ENCODE data around the gene RDX. TPM values are rescaled to one million over a fixed set of nuclear protein-coding genes. Genes with fewer than 3 reads are reported as not detected.

Gene RDX
- total RNA-seq, 4 donors from 2014 or later = 35.3 to 62.9 (median 51.7) TPM

DNA sequence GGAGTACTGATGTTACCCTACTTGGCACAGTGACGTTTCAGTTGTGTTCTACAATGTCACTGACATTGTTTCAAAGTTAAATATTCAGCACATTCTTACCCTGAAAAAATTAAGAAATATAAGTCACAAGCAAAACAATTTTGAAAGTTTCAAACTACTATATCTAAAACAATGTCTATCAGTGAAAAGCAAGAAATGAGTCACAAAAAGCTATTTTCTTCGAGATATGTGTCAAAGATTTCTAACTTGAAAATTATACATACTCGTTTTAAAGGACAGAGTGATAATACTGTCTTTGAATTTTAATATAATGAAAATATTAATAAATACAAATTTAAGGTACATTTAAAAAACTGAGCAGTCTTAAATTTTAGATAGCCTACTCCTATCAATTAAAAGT is 42.9 kb downstream of the RDX start:
- H3K4me1 ChIP-seq = peaks cover 0 to 11% (median 8%) of the 10 kb centered on the region in 3 donors
- no peak for DNase-seq
- peaks cover 0 to 79% (median 0%) of the 10 kb centered on the region in 3 donors for H3K36me3 ChIP-seq
- H3K4me3 ChIP-seq = no peak overlapping the region
- no peaks in the 10 kb centered on the region for H3K9me3 ChIP-seq
- 67 to 72% methylated on average over 3 of the region's 3 CpGs for WGBS, 2 donors
- TF ChIP-seq POLR2A (IDR thresholded peaks at IDR 0.05) = no peak
- TF ChIP-seq, protein P1, sequence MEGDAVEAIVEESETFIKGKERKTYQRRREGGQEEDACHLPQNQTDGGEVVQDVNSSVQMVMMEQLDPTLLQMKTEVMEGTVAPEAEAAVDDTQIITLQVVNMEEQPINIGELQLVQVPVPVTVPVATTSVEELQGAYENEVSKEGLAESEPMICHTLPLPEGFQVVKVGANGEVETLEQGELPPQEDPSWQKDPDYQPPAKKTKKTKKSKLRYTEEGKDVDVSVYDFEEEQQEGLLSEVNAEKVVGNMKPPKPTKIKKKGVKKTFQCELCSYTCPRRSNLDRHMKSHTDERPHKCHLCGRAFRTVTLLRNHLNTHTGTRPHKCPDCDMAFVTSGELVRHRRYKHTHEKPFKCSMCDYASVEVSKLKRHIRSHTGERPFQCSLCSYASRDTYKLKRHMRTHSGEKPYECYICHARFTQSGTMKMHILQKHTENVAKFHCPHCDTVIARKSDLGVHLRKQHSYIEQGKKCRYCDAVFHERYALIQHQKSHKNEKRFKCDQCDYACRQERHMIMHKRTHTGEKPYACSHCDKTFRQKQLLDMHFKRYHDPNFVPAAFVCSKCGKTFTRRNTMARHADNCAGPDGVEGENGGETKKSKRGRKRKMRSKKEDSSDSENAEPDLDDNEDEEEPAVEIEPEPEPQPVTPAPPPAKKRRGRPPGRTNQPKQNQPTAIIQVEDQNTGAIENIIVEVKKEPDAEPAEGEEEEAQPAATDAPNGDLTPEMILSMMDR (IDR thresholded peaks at IDR 0.05) = no peak
- intact Hi-C loops (cut with DNase I) = no loop called here
- no peak overlapping the region for H3K27ac ChIP-seq
- H3K27me3 ChIP-seq = no peaks in the 10 kb centered on the region

DNA sequence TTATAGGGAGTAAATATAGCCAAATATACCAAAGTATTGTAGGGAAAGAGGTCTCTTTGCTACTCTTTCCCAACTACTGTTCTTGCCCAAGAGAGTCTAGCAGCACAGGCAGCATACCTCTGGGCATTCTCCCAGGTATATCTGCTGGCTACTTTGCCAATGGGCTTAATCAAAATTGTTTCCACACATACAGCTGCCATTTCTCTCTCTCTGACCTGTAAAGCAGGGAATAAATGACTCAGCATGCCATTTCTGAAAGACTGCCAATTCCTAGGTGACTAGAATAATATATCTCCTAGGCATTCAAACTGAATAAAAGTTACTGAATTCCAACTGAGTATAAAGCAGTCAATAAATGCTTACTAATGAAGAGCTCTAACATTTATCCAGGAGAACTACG is 44.6 kb downstream of the RDX start:
- DNase-seq = no peak
- Histone ChIP-seq H3K4me3 (no peak overlapping the region), H3K27me3 (no peaks in the 10 kb centered on the region), H3K27ac (no peak overlapping the region), H3K4me1 (peaks cover 0 to 11% (median 8%) of the 10 kb centered on the region in 3 donors), H3K9me3 (no peaks in the 10 kb centered on the region), H3K36me3 (peaks cover 0 to 84% (median 0%) of the 10 kb centered on the region in 3 donors)
- 36 to 57% methylated on average over 1 of the region's 1 CpG for WGBS, 2 donors
- TF ChIP-seq, protein P1 (IDR thresholded peaks at IDR 0.05) = no peak
- no peak for TF ChIP-seq POLR2A (IDR thresholded peaks at IDR 0.05)
- intact Hi-C loops (cut with DNase I) = no loop called here

DNA sequence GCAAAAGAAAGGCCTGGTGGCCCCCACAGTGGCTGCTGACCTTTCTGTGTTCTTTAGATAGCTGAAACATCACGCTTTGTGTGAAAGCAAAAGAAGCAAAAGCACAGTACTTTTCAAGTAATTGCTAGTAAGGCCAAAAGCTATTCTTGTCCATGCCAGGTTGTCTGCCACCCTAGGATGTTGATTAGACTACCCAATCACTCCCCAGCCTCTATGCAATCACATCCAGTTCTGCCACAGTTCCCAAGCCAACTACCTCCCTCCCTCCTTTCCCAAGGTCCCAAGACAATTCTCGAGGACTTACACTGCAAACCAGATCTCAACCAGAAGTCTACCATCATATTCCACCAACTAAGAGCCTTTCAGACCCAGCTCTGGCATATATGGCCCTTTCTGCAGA is 46.2 kb downstream of the RDX start:
- WGBS, 2 donors = 85% methylated on average over 2 of the region's 2 CpGs
- intact Hi-C loops (cut with DNase I) = no loop called here
- Histone ChIP-seq H3K4me1 (peaks cover 0 to 11% (median 8%) of the 10 kb centered on the region in 3 donors), H3K4me3 (no peak overlapping the region), H3K27me3 (no peaks in the 10 kb centered on the region), H3K27ac (no peak overlapping the region), H3K9me3 (no peaks in the 10 kb centered on the region), H3K36me3 (peaks cover 0 to 83% (median 0%) of the 10 kb centered on the region in 3 donors)
- TF ChIP-seq, protein P1 (IDR thresholded peaks at IDR 0.05) = no peak
- TF ChIP-seq POLR2A (IDR thresholded peaks at IDR 0.05) = no peak
- no peak for DNase-seq

DNA sequence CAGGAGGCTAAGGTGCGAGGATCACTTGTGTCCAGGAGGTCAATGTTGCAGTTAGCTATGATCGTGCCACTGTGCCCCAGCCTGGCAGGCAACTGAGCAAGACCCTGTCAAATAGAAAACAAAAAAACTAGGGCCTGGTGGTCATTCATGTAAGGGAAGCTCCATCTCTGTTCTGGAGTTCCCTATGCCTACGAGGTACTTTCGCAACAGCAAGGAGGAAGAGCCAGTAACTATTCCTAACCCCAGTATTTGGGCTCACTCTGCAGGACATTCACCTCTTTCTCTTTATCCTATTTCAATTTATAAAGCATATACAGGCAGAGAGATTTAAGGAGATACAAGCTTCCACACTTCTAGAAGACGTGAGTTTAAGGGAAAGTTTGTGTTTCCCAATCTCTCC is 46.6 kb downstream of the RDX start:
- Histone ChIP-seq H3K27me3 (no peaks in the 10 kb centered on the region), H3K27ac (no peak overlapping the region), H3K4me3 (no peak overlapping the region), H3K9me3 (no peaks in the 10 kb centered on the region), H3K36me3 (peaks cover 0 to 83% (median 0%) of the 10 kb centered on the region in 3 donors), H3K4me1 (peaks cover 0 to 11% (median 8%) of the 10 kb centered on the region in 3 donors)
- intact Hi-C loops (cut with DNase I) = no loop called here
- TF ChIP-seq POLR2A (IDR thresholded peaks at IDR 0.05) = no peak
- TF ChIP-seq, protein P1 (IDR thresholded peaks at IDR 0.05) = no peak
- 92 to 93% methylated on average over 5 of the region's 5 CpGs for WGBS, 2 donors
- no peak for DNase-seq

DNA sequence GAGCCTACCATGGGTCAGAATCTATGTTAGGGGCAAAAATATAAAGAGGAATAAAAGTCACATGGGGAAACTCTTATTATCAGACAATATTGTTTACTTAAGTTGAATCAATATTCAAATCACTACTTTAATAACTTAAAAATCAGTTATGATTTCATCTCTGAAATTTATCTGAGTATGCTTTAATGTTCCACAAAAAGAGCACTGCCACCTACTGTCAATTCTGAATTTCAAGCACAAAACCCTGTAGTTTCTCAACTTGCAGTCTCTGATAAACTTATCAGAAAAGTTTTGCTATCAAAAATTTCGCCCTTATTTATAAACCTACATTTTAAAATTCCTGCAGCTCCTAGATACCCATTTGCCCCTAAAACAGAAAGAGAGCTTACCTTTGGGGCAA is 47.3 kb downstream of the RDX start:
- DNase-seq = no peak
- WGBS, 2 donors = 65 to 96% methylated on average over 1 of the region's 1 CpG
- H3K4me3 ChIP-seq = no peak overlapping the region

More for the DNA sequence above, 47.3 kb downstream of the RDX start:
- no peak overlapping the region for H3K27ac ChIP-seq
- peaks cover 0 to 11% (median 8%) of the 10 kb centered on the region in 3 donors for H3K4me1 ChIP-seq
- intact Hi-C loops (cut with DNase I) = no loop called here
- no peak for TF ChIP-seq POLR2A (IDR thresholded peaks at IDR 0.05)
- TF ChIP-seq, protein P1 (IDR thresholded peaks at IDR 0.05) = peak in 2 of 6 experiments; percentile 20 to 29
- no peaks in the 10 kb centered on the region for H3K27me3 ChIP-seq
- peaks cover 0 to 83% (median 0%) of the 10 kb centered on the region in 3 donors for H3K36me3 ChIP-seq
- H3K9me3 ChIP-seq = no peaks in the 10 kb centered on the region

Measured in esophagus squamous epithelium (tissue), 5 donors.